PC-9 (cell line): ENCODE measurements around the gene NR2C2. TPM values are rescaled to one million over a fixed set of nuclear protein-coding genes. Genes with fewer than 3 reads are reported as not detected.

ENCODE experiments used
- BruUV-seq: library from RNA; stranded (reverse); fragments of 400-500 nt; replicated peaks from 2 replicates; lab custom pipeline; 2021; lab: Mats Ljungman, UMichigan
- CTCF ChIA-PET: fragments of 300-600 bp; sonication (Branson Sonifier 250); formaldehyde crosslinking; loops from one replicate; lab custom pipeline; 2022; ENCODE audit warnings: antibody characterized with exemption; lab: Charles Lee
- POLR2A ChIA-PET: fragments of 300-600 bp; sonication (Branson Sonifier 250); formaldehyde crosslinking; loops from one replicate; lab custom pipeline; 2022; ENCODE audit warnings: antibody characterized with exemption; ENCODE audit not compliant: unreplicated experiment; lab: Charles Lee
- DNase-seq, 2 experiments: peaks; one replicate each; pipeline versions ENCODE4 v3.0.0 to v3.0.0-alpha.2; 2015 to 2022; ENCODE audit warnings: mixed read lengths in 1 of 2
- H2AFZ ChIP-seq: fragments of 200-600 bp; sonication (generic); 2 replicates; pipeline ENCODE4 v1.8.1; 2017; ENCODE audit warnings: antibody characterized with exemption
- H3F3A ChIP-seq: fragments of 200-600 bp; sonication (generic); 2 replicates; pipeline ENCODE4 v1.8.1; 2017; ENCODE audit warnings: antibody characterized with exemption, mild to moderate bottlenecking, low read depth; ENCODE audit not compliant: insufficient read depth
- H3K27ac ChIP-seq: fragments of 200-600 bp; sonication (generic); 2 replicates; pipeline ENCODE4 v1.6.1; 2016; ENCODE audit warnings: mixed run types
- H3K27me3 ChIP-seq: fragments of 200-600 bp; sonication (generic); 2 replicates; pipeline ENCODE4 v1.6.1; 2016; ENCODE audit warnings: low read depth, mixed run types; ENCODE audit not compliant: insufficient read depth
- H3K36me3 ChIP-seq: fragments of 200-600 bp; sonication (generic); 2 replicates; pipeline ENCODE4 v1.6.1; 2016; ENCODE audit warnings: low read depth, mixed run types
- H3K4me1 ChIP-seq: fragments of 200-600 bp; sonication (generic); replicated peaks from 2 replicates; pipeline ENCODE4 v1.6.1; 2016; ENCODE audit warnings: mixed run types; ENCODE audit not compliant: insufficient read depth
- H3K4me2 ChIP-seq: fragments of 200-600 bp; sonication (generic); 2 replicates; pipeline ENCODE4 v1.6.1; 2017; ENCODE audit warnings: mixed run types
- H3K4me3 ChIP-seq: fragments of 200-600 bp; sonication (generic); 2 replicates; pipeline ENCODE4 v1.6.1; 2016; ENCODE audit warnings: mixed run types
- H3K79me2 ChIP-seq: fragments of 200-600 bp; sonication (generic); 2 replicates; pipeline ENCODE4 v1.6.1; 2017; ENCODE audit warnings: low read depth, mixed run types
- H3K9me2 ChIP-seq: fragments of 200-600 bp; sonication (generic); 2 replicates; pipeline ENCODE4 v1.8.1; 2017; ENCODE audit warnings: mild to moderate bottlenecking; ENCODE audit not compliant: insufficient read depth
- H3K9me3 ChIP-seq: fragments of 200-600 bp; sonication (generic); 2 replicates; pipeline ENCODE4 v1.8.1; 2016; ENCODE audit warnings: low read depth; ENCODE audit not compliant: insufficient read depth
- H4K20me1 ChIP-seq: fragments of 200-600 bp; sonication (generic); 2 replicates; pipeline ENCODE4 v1.8.1; 2017; ENCODE audit not compliant: insufficient read depth
- EZH2 ChIP-seq: fragments of 200-600 bp; sonication (generic); IDR thresholded peaks from 2 replicates; pipeline ENCODE4 v1.8.0; 2017; ENCODE audit warnings: antibody characterized with exemption, low read depth
- intact Hi-C: fragments of 100-400 bp; cut with micrococcal nuclease; formaldehyde crosslinking; loops from one replicate; pipeline ENCODE4 v1.10.0; 2022; ENCODE audit not compliant: unreplicated experiment
- total RNA-seq: library from RNA; stranded (reverse); gene quantifications from 2 replicates; pipeline ENCODE4 v1.2.3, GENCODE V29; 2021
- TF ChIP-seq, protein P1 (sequence below): fragments of 200-600 bp; sonication (generic); conservative IDR thresholded peaks from 2 replicates; pipeline ENCODE4 v1.6.1; 2017; ENCODE audit warnings: mixed run types, antibody characterized with exemption, mild to moderate bottlenecking, moderate library complexity

Gene NR2C2
- total RNA-seq, 1 experiment from 2014 or later = 44.1 TPM

DNA sequence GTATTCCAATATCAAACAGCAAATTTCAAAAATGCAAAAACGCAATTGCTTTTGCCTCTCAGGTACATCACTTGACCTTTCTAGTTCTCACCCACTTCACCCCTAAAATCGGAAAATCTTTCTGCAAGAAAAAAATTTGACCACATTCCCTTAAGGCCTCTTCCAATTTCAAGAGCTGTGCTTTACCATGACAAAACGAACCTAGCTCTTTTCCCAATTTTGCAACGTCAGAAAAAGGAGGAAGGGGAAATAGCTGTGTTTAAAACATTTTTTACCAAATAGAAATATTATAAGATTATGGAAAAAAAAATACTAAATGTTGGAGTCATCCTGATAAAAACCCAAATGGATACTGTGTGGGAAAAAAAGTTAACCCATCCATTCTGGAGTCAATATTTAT lies 1.1 kb upstream of the NR2C2 start:
- DNase-seq = no peak
- CTCF ChIA-PET = no interaction called here
- no peak for TF ChIP-seq EZH2
- TF ChIP-seq, protein P1, sequence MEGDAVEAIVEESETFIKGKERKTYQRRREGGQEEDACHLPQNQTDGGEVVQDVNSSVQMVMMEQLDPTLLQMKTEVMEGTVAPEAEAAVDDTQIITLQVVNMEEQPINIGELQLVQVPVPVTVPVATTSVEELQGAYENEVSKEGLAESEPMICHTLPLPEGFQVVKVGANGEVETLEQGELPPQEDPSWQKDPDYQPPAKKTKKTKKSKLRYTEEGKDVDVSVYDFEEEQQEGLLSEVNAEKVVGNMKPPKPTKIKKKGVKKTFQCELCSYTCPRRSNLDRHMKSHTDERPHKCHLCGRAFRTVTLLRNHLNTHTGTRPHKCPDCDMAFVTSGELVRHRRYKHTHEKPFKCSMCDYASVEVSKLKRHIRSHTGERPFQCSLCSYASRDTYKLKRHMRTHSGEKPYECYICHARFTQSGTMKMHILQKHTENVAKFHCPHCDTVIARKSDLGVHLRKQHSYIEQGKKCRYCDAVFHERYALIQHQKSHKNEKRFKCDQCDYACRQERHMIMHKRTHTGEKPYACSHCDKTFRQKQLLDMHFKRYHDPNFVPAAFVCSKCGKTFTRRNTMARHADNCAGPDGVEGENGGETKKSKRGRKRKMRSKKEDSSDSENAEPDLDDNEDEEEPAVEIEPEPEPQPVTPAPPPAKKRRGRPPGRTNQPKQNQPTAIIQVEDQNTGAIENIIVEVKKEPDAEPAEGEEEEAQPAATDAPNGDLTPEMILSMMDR = no peak
- H4K20me1 ChIP-seq = peaks cover 19% of the 10 kb centered on the region; the same call in 1 of the 2 replicates
- H3K36me3 ChIP-seq = peaks cover 15% of the 10 kb centered on the region
- H3K27ac ChIP-seq = peak overlapping the region; percentile 97
- no peaks in the 10 kb centered on the region for H3K27me3 ChIP-seq
- H3K4me1 ChIP-seq = peaks cover 20% of the 10 kb centered on the region; the same call in 1 of the 2 replicates
- H3F3A ChIP-seq = peaks cover 20% of the 10 kb centered on the region
- POLR2A ChIA-PET = interaction anchor here (0.6 to 0.7 kb wide), 2 partner anchors 11 to 44 kb away, joined by 3 to 8 read pairs; no protein-coding TSS in a partner anchor
- intact Hi-C loops = loop anchor here (5.0 kb wide), 2 partner anchors 46 to 121 kb away; partner anchors contain the start of gene MRPS25
- peak overlapping the region; percentile 95 for H3K4me2 ChIP-seq
- no peaks in the 10 kb centered on the region for H3K9me2 ChIP-seq
- no TSS peak for BruUV-seq
- peak overlapping the region; percentile 99 for H3K4me3 ChIP-seq
- peaks cover 63% of the 10 kb centered on the region for H3K79me2 ChIP-seq
- H3K9me3 ChIP-seq = no peaks in the 10 kb centered on the region
- H2AFZ ChIP-seq = no peak overlapping the region

DNA sequence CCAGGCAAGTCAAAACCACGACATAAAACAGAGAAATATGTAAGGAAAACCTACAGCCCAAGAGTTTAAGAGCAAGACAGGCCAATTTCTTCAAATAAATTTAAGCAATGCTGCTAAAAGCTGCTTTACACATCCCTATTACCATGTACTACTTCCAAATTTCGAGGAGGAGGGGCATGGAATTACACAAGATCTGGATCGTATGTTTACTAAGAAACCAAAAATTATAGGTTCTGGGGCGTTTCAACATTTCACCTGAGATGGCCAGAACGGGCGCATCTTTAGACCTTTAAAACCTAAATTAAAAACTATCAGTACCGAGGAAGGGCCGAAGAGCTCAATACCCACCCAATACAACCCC lies 664 bp upstream of the NR2C2 start:
- peaks cover 20% of the 10 kb centered on the region for H3F3A ChIP-seq
- BruUV-seq = no TSS peak
- DNase-seq = no peak
- H3K4me3 ChIP-seq = peak overlapping the region; percentile 99
- ChIA-PET POLR2A (interaction anchor here (0.6 to 0.7 kb wide), 3 partner anchors 10 to 125 kb away, joined by 3 to 8 read pairs (median 3); no protein-coding TSS in a partner anchor), CTCF (interaction anchor here (0.6 kb wide), 1 partner anchor 1373 kb away, joined by 4 read pairs; no protein-coding TSS in a partner anchor)
- no peaks in the 10 kb centered on the region for H3K9me2 ChIP-seq
- H3K9me3 ChIP-seq = no peaks in the 10 kb centered on the region
- peak overlapping the region; percentile 92 for H2AFZ ChIP-seq
- H3K4me2 ChIP-seq = peak overlapping the region; percentile 95
- H4K20me1 ChIP-seq = peaks cover 19% of the 10 kb centered on the region; the same call in 1 of the 2 replicates
- H3K79me2 ChIP-seq = peaks cover 67% of the 10 kb centered on the region
- peaks cover 15% of the 10 kb centered on the region for H3K36me3 ChIP-seq
- TF ChIP-seq, protein P1 = no peak
- no peak for TF ChIP-seq EZH2
- H3K27me3 ChIP-seq = no peaks in the 10 kb centered on the region
- peak overlapping the region; percentile 97 for H3K27ac ChIP-seq
- intact Hi-C loops = loop anchor here (5.0 kb wide), 2 partner anchors 46 to 121 kb away; partner anchors contain the start of gene MRPS25
- H3K4me1 ChIP-seq = peaks cover 20% of the 10 kb centered on the region; the same call in 1 of the 2 replicates

DNA sequence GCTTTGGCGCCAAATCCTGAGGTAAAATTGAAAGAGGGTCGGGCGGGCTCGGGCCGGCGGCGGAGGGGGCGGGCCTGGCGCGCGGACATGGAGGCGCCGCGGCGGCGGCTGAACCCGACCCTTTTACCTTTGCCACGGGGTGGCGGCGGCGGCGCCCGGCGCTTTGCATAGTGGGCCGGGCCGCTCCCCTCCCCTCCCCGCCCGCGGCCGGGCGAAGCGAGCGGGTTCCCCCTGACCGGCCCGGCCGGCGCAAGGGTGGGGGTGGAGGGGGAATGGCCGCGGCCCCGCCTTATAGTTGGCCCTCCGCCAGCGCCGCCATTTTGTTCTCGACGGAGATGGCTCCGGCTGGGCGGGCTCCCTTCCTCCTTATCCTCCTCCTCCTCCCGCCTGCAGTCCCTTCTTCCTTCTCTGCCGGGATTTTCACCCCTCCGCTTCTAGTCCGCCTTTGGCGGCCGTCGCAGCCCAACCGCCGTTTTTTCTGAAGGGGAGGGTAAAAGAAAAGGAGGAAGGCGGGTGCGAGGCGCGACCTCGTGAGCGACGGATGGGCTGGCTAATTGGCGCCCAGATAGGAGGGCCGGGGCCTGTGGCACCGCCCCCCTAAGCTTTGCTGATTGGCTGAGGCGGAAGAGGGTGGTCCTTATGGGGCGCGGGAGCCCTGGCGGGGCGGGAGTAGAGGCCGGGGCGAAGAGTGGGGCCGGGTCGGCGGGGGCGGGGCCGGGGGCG lies 664 bp downstream of the NR2C2 start:
- POLR2A ChIA-PET = interaction anchor here (0.5 to 0.7 kb wide), 5 partner anchors 42 to 258 kb away, joined by 4 to 12 read pairs (median 6); partner anchors contain the start of genes CAPN7 and RBSN
- no TSS peak for BruUV-seq
- no peaks in the 10 kb centered on the region for H3K9me3 ChIP-seq
- peaks cover 20% of the 10 kb centered on the region; the same call in 1 of the 2 replicates for H3K4me1 ChIP-seq
- no peaks in the 10 kb centered on the region for H3K9me2 ChIP-seq
- peaks cover 15% of the 10 kb centered on the region for H3K36me3 ChIP-seq
- H3K27me3 ChIP-seq = no peaks in the 10 kb centered on the region
- CTCF ChIA-PET = no interaction called here
- intact Hi-C loops = loop anchor here (5.0 kb wide), 2 partner anchors 44 to 119 kb away; partner anchors contain the start of gene MRPS25
- H3F3A ChIP-seq = peaks cover 14% of the 10 kb centered on the region
- peak overlapping the region; percentile 97 for H3K27ac ChIP-seq
- peak overlapping the region; percentile 90 for H2AFZ ChIP-seq
- peaks cover 19% of the 10 kb centered on the region; the same call in 1 of the 2 replicates for H4K20me1 ChIP-seq
- no peak for TF ChIP-seq EZH2
- TF ChIP-seq, protein P1 = no peak
- H3K4me3 ChIP-seq = peak overlapping the region; percentile 99
- DNase-seq = peak; percentile 80 to 96
- peaks cover 80% of the 10 kb centered on the region for H3K79me2 ChIP-seq
- peak overlapping the region; percentile 52 for H3K4me2 ChIP-seq
